CD4-positive, alpha-beta T cell treated with Interleukin-21 for 1 hour (primary cell): ENCODE data around the gene NUDT8.

Source experiments
- DNase-seq: peaks from one replicate; pipeline ENCODE4 v3.0.0-alpha.2; 2020

Gene NUDT8

DNA sequence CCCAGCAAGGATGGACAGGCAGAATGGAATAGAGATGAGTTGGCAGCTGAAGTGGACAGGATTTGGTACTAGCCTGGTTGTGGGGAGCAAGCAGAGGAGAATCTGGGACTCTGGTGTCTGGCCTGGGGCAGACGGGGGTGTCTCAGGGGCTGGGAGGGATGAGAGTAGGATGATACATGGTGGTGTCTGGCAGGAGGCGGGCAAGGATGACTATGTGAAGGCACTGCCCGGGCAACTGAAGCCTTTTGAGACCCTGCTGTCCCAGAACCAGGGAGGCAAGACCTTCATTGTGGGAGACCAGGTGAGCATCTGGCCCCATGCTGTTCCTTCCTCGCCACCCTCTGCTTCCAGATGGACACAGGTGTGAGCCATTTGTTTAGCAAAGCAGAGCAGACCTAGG, 43.8 kb downstream of the NUDT8 start:
- no peak for DNase-seq

DNA sequence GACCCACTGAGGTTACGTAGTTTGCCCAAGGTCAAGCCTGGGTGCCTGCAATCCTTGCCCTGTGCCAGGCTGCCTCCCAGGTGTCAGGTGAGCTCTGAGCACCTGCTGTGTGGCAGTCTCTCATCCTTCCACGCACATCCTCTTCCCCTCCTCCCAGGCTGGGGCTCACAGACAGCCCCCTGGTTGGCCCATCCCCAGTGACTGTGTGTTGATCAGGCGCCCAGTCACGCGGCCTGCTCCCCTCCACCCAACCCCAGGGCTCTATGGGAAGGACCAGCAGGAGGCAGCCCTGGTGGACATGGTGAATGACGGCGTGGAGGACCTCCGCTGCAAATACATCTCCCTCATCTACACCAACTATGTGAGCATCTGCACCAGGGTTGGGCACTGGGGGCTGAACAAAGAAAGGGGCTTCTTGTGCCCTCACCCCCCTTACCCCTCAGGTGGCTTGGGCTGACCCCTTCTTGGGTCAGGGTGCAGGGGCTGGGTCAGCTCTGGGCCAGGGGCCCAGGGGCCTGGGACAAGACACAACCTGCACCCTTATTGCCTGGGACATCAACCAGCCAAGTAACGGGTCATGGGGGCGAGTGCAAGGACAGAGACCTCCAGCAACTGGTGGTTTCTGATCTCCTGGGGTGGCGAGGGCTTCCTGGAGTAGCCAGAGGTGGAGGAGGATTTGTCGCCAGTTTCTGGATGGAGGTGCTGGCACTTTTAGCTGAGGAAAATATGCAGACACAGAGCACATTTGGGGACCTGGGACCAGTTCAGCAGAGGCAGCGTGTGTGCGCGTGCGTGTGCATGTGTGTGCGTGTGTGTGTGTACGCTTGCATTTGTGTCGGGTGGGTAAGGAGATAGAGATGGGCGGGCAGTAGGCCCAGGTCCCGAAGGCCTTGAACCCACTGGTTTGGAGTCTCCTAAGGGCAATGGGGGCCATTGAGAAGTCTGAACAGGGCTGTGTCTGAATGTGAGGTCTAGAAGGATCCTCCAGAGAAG, 44.6 kb downstream of the NUDT8 start:
- DNase-seq = no peak

DNA sequence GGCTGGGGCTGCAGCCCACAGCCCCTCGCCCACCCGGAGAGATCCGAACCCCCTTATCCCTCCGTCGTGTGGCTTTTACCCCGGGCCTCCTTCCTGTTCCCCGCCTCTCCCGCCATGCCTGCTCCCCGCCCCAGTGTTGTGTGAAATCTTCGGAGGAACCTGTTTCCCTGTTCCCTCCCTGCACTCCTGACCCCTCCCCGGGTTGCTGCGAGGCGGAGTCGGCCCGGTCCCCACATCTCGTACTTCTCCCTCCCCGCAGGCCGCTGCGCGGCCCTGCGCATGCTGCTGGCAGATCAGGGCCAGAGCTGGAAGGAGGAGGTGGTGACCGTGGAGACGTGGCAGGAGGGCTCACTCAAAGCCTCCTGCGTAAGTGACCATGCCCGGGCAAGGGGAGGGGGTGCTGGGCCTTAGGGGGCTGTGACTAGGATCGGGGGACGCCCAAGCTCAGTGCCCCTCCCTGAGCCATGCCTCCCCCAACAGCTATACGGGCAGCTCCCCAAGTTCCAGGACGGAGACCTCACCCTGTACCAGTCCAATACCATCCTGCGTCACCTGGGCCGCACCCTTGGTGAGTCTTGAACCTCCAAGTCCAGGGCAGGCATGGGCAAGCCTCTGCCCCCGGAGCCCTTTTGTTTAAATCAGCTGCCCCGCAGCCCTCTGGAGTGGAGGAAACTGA, 45.4 kb downstream of the NUDT8 start:
- DNase-seq = peak; percentile 18

DNA sequence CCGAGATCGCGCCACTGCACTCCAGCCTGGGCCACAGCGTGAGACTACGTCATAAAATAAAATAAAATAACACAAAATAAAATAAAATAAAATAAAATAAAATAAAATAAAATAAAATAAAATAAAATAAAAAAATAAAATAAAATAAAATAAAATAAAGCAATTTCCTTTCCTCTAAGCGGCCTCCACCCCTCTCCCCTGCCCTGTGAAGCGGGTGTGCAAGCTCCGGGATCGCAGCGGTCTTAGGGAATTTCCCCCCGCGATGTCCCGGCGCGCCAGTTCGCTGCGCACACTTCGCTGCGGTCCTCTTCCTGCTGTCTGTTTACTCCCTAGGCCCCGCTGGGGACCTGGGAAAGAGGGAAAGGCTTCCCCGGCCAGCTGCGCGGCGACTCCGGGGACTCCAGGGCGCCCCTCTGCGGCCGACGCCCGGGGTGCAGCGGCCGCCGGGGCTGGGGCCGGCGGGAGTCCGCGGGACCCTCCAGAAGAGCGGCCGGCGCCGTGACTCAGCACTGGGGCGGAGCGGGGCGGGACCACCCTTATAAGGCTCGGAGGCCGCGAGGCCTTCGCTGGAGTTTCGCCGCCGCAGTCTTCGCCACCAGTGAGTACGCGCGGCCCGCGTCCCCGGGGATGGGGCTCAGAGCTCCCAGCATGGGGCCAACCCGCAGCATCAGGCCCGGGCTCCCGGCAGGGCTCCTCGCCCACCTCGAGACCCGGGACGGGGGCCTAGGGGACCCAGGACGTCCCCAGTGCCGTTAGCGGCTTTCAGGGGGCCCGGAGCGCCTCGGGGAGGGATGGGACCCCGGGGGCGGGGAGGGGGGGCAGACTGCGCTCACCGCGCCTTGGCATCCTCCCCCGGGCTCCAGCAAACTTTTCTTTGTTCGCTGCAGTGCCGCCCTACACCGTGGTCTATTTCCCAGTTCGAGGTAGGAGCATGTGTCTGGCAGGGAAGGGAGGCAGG, 46.2 kb downstream of the NUDT8 start, which contains the start of gene GSTP1:
Gene GSTP1, plus strand, starts transcription at position 566 of the 958 bp plus-strand sequence. Its CDS starts 32 bp downstream, at position 598.
- peak; percentile 76 for DNase-seq

DNA sequence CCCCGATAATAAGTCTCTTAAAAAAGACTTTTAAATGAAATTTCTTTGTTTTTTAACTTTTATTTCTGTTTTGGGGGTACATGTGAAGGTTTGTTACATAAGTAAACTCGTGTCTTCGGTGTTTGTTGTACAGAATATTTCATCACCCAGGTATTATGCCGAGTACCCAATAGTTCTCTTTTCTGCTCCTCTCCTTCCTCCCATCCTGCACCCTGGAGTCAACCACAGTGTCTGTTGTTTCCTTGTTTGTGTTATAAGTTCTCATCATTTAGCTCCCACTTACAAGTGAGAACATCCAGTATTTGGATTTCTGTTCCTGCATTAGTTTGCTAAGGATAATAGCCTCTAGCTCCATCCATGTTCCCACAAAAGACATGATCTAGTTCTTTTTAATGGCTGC, 47.7 kb downstream of the NUDT8 start:
- DNase-seq = no peak

DNA sequence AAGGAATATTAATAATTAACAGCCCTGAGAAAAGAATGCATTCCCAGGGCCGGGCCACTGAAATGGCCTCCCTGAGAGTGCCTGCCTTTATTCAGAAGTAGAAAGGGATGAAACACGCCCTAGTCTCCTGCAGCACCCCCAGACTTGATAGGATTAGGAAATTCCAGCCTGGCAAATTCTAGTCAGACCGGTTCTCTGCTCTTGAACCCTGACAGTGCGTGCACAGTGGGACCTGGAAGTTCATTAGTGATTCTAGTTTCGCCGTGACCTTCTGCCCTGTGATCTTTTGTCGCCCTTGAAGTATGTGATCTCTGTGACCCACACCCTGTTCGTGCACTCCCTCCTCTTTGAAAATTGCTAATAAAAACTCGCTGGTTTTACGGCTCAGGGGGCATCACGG, 48.3 kb downstream of the NUDT8 start:
- no peak for DNase-seq

DNA sequence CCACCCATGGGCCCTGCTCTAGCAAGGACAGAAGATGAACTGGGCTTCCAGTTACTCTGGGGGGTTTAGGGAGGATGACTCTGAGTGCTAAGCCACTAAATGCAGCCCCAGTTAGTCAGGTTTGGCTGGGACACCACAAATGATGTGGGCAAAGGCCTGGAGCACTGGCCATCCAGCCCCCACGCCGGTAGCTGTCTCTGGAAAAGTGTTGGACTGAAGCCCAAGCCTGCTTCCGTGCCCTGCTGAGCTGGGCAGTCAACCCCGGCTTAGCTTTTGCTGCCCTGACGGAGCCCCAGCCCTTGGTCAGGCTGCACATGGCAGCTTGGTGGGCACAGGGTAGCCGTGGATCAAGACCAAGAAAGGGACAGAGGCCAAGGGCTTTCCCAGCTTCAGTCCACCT, 51.8 kb downstream of the NUDT8 start:
- no peak for DNase-seq
